Measurements from ENCODE around the gene PNPO.

DNA sequence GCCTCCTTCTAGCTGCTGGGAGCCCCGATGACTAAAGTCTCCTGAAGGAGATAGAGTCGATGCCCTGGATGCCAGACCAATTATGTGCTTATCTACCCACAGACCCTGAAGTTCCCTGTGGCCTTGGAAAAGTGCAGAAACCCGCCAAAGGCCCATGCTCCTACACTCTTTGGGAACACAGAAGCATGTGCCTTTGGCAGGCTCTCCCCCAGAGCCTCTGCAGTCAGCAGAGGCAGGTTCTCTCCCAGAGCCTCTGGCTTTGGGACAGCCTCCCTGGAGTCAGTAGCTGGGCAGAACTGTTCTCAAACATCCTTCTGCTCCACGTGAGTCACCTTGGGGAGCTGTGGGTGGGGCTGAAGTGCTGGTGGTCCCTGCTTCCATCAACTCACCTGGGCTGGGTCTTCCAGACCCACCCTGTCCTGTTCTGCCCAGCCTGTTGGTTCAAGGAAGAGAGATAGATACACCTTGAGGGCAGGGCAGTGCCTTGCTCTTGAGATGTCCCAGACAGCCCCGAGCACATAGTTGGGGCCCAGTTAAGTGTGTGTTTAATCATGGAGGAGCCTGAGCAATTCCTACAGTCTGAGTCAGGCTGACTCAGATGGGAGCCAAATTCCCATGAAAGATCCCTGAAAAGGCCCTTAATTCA lies 26.4 kb downstream of the PNPO start:
- no peak for TF ChIP-seq EZH2phosphoT487 (IDR thresholded peaks at IDR 0.05; ENCODE audit: insufficient read depth, low read depth)
- TF ChIP-seq EZH2 (IDR thresholded peaks at IDR 0.05; ENCODE audit: insufficient read depth, poor library complexity, severe bottlenecking), result no peak
